RPMI8226 (cell line): ENCODE results near the gene OBSL1.
A peak's percentile ranks its signal among the peaks of the same experiment; 100 is the strongest.

Experiments used
- DNase-seq: peaks from one replicate; pipeline ENCODE4 v3.0.0-alpha.2; 2015

Gene OBSL1

DNA sequence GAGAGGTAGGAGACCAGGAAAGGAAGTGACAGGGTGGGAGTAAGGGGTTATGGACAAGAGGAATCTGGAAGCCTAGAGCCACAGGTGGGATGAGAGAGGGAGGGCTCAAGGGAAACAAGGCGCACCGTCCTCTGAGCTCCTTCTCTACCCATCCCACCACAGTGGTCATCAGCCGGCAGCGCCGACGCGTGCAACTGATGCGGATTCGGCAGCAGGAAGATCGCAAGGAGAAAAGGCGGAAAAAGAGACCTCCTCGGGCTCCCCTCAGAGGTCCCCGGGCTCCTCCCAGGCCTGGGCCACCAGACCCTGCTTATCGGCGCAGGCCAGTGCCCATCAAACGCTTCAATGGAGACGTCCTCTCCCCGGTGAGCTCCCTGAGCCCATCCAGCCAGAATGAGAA lies 22.3 kb downstream of the OBSL1 start:
- no peak for DNase-seq

DNA sequence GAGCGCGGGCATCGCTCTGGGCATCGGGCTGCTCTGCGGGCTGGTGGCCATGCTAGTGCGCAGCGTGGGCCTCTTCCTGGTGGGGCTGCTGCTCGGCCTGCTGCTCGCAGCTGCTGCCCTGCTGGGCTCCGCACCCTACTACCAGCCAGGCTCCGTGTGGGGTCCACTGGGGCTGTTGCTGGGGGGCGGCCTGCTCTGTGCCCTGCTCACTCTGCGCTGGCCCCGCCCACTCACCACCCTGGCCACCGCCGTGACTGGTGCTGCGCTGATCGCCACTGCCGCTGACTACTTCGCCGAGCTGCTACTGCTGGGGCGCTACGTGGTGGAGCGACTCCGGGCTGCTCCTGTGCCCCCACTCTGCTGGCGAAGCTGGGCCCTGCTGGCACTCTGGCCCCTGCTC lies 23.7 kb downstream of the OBSL1 start:
- no peak for DNase-seq

DNA sequence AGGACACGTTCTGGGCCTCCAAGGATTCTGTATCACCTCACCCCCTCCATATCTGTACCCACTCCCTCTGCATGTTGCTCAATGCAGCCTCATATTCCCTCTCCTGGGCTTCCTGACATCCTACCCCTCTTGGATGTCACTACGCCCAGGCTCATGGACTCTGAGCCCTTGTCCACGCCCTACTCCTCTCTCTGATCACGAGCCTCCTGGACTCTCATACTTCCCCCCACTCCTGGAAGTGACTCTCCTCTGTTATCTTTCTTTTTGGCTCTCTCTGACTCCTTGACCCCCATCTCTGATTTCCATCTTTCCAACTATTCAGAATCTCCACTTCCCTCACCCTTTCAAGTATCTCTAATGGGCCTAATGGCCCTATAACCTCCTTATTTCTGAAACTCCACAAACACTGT lies 25.4 kb downstream of the OBSL1 start:
- DNase-seq, result no peak

DNA sequence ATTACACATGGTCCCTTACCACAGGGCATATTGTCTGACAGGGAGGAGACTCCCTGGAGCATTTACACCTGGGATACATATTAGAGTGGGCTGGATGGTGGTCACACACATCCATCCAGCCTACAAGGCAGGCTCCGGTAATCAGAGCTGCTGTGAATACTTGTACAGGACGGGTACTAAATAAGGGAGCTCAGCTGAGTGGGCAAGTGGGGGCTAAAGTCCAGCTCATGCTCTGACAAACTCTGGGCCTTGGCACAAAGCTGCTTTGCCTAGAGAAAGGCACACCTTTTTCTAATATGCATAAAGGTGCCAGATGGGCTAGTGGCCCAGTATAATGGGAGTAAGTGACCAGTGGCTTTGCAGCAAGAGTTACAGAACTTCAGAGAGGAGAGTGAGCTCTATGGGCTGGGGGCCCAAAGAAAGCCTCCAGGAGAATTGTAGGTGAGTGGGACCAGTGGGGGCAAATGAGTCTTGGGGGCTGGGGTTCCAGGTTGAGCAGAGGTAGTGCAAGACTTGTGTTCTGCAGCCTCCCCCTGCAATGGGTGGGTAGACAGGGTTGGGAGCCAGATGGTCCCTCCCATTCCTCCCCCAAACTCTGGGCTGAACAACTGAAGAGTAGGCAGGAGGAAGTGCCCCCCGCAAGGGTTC lies 25.9 kb downstream of the OBSL1 start:
- no peak for DNase-seq

DNA sequence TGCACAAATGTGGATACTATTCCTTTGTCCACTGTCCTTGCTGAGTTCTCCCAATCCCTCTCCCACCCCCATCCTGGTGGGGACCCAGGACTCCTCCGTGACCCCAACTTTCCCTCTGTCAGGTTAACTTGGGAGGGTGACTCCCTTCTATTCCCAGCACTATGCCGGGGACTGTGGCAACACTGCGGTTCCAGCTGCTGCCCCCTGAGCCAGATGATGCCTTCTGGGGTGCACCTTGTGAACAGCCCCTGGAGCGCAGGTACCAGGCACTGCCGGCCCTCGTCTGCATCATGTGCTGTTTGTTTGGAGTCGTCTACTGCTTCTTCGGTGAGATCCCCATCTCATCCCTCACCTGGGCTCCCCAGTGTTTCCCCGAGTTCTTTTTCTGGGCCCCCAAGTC lies 26.8 kb downstream of the OBSL1 start:
- no peak for DNase-seq

DNA sequence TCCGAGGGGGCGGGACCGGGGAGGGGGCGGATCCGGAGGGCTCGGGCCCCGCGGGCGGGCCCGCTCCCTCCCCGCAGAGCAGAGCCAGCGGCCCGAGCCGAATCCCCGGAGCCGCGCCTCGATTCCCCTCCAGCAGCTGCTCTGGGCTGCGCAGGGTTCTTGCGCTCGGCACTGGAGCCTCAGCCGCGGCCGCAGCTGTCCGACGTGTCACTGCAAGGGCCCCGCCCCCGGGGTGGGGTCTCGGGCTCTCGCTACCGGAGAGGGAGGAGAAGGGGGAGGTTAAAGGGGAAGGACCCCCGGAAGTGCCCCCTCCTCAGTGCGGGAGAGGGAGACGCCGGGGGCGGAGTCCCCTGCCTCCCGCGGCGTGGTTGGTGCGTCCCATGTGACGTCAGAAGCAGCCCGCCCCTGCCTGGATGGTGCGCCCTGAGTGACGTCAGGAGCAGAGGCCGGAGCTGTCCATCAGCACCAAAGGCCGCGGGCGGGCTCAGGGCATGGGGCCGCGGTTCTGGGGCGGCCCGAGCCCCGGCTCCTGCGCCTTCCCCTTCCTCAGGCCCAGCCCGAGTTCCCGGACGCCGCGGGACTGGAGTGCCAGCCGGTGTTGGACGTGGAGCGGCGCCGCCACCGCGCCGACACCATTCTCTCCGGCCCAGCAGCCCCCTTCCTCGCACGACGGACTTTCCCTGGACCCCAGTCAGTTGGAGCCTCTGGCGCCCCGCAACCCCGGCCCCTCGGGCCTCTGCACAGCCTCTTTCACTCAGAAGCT lies 27.6 kb downstream of the OBSL1 start, which contains the start of the genes CHPF and TMEM198:
Gene CHPF (minus strand): TSS at position 214 of the 763 bp plus-strand sequence. CDS start 271 bp downstream, outside the sequence.
Gene TMEM198 (plus strand): TSS at position 433 of the 763 bp plus-strand sequence. CDS start 700 bp downstream, outside the sequence.
- peak; percentile 96 for DNase-seq

DNA sequence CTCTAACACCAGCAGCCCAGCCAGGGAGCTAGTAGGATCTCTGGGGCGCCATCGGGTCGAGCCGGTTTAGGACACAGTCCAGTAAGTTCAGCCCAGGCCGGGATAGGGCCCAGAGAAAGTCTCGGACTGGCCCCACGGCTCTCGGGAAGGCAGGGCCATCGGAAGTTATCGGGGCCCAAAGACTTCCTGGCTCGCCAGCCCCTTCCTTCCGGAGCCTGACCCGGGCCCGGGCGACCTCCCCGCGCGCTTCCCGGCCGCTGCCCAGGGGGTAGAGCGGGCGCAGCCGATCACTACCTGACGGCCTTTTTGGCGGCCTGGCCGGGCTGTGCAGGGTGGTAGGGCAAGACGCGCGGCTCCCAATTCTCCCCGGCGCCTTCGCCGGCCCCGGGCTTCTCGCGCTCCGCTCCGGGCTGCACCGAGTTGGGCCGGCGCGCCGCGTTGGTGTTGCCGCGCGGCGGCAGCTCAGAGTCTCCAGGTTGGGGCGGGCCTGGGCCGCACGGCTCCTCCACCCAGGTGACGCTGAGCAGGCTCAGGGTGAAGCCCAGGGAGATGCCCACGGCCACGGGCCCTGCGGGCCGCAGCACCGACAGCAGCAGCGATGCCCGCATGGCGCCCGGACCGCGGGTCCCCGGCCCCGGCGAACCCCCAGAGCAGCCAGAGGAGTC lies 28.3 kb downstream of the OBSL1 start:
- DNase-seq, result peak; percentile 55

DNA sequence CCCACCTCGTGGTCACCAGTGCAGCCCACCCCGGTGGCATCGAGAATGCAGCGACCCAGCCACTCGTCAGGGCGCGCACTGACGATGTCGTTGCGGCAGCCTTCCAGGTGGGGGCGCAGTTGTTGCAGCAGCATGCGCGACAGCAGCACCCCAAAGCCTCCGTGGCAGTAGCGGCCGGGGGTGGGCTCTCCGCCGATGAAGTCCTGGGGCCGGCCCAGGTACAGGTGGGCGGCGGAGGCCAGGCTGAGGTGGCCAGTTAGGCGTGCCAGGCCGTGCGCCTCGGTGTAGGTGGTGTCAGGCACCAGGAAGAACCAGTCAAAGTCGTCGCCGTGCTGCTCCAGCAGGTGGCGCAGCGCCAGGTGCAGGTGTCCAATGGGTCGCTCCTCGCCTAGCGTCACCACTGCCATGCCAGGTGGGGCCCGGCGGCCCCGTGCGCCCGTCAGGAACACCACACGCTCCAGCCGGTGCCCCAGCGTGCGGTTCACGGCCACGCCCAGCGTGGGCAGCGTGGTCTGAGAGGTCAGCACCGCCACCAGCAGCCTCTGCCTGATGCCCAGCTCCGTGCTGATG lies 29.6 kb downstream of the OBSL1 start:
- DNase-seq, result peak; percentile 89

DNA sequence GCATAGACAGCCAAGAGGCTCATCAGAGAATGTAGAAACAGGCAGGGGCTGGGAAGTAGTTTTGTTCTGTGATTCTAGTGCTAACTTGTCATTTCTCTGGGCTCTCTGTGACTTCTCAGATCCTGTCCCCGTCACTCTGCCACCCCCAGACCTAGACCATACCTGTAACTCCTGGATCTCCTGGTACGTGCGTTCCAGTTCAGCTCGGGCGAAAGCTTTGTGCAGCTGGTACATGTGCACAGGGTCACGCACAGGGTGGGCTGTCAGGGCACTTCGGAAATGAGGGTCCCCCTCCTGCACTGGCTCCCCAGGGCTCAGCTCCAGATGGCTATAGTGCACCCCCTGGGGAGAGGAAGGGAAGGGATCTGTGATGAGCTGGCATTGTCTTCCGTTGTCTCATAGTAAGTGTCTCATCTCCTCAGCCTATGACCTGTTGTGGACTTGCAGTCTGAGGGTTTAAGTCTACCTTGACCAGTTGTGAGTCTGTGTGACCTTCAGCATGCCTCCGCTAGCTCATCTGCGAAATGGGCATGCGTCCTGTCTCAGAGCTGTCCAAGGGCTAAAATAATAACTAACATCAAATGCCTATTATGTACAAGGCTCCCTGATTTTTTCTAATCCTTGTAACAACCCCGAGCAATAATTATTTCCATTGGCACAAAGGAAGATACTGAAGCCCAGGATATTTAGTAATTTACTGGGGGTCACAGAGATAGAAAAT lies 30.4 kb downstream of the OBSL1 start:
- no peak for DNase-seq

DNA sequence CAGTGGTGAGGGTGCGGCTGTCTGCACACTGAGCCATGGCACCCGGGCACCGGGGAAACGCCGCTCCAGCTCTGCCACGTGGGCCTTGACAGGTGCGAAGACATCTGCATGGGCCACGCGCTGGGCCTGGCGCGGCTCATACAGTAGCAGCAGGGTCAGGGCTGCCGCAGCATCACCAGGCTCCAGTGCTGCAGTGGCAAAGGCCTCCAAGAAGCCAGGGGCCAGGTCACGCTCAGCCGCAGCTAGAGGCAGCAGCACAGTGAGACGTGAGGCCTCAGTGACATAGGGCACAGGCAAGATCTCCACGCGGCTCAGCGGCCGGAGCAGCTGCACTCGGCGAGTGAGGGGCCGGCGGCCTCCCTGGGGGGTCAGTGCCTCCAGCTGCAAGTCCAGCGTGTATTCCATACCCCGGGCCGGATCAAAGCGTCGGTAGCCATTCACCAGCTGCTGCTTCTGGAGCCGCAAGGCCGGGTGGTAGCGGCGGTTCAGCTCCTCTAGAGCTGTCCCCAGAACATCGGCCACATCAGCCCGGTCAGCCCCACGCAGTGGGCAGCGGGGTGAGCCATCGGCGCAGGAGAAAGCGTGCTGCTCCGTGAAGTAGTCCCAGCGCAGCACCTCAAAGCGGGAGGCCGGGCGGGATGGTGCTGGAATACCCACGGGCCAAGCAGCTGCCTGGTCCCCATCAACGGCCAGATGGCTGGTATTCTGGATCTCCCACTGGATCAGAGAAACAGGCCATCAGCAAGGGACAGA lies 31.2 kb downstream of the OBSL1 start:
- DNase-seq, result no peak

DNA sequence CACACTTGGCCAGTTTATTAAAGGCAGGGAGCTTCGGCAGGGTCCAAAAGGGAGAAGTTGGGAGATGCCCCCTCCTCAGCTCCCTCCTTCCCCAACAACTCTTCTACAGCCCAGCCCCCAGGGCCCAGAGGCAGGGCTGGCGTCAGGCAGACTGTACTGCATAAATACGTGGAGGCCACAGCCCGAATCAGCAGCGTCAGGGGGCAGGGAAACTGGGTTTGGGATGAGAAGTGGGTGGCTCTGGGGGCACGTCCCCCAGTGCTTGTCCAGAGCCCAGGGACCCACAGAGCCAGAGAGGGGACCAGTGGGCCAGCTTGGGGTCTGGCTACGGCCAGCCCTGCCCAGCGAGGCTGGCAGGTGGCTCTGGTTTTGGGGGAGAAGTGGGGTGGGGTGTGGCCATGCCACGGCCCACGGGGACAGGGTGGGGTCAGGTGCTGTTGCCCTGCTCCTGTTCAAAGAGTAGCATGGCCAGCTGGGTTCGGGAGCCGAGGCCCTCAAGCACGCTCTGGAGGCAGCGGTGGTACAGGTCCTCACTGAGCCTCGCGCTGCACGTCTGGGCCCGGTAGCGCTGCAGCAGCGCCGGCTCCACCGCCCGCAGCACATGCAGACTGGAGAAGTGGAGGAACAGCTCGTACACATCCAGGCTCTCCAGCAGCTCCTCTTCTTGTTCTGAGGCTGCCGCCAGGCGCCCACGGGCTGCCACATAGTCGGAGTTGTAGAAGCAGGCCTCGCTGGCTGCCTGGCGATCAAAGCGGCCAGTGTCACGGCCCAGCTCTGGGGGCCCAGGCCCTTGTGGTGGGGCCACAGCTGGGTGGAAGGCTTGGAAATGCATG lies 32.2 kb downstream of the OBSL1 start:
- DNase-seq, result no peak

DNA sequence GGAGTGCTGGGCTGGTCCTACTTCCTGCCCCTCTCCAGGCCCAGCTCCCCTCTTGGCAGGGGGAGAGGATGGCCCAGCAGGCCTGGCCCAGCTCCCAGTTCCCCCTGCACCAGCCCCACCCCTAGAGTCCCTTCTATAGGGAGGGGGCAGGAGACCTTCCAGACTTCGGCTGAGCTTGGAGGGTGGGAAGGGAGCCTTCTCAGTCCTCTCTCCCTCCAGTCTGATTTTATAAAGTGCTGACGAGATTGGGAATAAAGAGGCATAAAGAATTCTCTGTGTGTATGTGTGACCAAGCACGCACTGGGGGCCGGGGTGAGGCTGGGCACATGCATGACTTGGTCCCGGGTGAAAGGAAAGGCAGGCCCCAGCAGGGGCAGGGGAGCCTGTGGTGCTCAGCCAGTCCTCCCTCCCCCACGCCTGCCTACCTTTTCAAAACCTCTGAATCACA lies 32.8 kb downstream of the OBSL1 start:
- DNase-seq, result no peak

DNA sequence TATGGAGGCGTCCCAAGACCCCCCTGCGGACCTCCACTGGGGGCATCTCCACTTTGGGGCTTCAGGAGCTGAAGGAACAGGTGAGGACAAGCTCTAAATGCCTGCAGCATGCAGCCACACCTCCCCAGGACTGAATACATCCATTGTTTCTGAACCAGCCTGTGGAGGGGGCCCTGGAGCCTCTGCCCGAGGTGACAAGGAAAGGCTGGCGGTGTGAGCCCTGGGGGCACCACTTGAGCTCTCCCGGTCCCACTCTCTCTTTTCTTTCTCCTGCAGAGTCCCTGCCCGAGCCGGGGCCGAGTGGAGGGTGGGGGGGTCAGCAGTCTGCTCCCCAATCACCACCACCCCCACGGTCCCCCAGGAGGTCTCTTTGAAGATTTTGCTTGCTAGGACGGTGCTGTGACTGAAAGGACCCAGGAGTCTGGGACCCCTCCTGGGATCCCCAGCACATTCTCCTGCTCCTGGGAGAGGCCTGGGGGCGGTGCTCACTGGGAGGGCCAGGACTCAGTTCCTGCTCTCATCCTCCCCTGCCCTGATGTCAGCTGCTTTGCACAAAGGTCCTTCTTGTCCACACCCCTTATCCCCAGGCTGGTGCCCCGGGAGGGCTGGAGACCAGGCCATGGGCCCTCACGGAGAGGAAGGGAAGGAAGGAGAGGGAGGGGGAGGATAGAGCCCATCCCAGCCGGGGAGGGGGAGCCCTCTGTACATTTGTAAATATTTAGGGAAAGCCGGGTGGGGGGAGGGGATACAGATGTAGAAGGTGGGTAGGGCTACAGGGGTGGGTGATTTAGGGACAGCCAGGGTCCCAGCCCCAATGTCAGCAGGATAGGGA lies 33.5 kb downstream of the OBSL1 start:
- no peak for DNase-seq

DNA sequence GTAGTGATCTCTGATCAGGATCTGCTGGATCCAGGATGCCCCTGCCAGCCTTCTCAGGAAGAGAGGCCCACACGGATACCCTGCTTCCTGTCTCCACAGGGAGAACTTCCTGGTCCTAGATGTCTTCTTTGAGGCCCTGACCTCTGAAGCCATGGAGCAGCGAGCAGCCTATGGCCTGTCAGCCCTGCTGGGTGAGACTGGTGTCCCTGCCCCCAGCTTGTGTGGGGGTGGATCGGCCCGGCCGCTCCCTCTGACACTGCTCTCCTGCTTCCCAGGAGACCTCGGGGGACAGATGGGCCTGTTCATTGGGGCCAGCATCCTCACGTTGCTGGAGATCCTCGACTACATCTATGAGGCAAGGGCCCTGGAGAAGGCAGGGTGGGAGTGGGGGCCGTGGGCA lies 34.4 kb downstream of the OBSL1 start:
- no peak for DNase-seq

DNA sequence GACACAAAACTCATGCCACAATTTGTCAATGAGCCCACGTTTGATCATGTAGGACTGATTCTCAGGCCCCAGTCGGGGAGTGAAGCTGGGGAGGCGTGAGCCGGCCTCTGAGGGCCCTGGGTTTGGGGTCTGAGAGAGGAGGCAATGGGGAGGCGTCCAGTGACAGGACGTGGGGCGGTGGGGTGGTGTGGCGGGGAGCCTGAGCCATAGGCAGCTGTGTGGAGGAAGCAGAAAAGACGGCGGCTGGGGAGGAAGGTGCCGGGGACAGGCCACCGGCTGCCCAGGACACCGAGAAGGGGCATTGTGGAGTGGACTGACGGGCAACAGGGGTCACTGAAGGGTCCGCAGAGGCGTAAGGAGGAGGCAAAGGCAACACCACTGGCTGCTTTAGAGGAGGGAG lies 34.9 kb downstream of the OBSL1 start:
- no peak for DNase-seq

DNA sequence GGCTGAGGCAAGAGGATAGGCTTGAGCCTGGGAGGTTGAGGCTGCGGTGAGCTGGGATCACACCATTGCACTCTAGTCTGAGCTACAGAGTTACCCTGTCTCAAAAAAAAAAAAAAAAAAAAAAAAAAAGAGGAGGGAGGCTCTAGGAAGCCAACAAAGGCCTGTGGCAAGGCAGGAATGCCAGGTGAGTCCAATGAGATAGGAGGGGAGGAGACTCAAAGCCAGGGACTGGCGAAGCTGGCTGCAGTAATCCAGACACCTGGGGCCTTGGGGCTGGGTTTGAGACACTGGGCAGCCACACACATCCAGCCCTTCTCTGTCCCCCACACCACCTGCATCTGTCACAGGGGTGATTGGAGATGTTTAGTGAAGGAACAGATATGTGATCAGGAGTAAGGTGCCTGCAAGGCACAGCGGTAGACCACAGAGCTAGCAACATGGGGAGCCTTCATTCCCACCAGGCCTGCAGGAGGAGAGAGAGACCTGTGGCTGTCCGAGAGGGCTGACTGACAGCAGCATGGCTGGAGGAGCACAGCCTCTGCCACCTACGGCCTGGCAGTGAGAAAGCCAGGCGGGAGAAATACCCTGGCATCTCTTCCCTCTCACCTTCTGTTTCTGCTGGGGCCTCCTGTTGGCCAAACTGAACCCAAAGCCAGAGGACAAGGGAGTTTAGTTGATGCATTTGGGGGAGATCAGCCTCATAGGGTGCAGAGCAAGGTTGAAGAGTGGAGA lies 37.2 kb downstream of the OBSL1 start:
- DNase-seq, result no peak

DNA sequence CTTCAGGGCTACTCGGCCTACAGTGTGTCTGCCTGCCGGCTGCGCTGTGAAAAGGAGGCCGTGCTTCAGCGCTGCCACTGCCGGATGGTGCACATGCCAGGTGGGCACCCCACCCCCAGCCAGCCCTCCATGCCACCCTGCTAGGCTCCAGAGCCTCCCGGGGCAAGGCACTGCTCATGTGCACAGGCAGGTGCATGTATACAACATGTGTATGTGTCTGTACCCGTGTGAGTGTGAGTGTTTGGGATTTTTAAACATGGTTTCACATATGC lies 39.0 kb downstream of the OBSL1 start:
- no peak for DNase-seq

DNA sequence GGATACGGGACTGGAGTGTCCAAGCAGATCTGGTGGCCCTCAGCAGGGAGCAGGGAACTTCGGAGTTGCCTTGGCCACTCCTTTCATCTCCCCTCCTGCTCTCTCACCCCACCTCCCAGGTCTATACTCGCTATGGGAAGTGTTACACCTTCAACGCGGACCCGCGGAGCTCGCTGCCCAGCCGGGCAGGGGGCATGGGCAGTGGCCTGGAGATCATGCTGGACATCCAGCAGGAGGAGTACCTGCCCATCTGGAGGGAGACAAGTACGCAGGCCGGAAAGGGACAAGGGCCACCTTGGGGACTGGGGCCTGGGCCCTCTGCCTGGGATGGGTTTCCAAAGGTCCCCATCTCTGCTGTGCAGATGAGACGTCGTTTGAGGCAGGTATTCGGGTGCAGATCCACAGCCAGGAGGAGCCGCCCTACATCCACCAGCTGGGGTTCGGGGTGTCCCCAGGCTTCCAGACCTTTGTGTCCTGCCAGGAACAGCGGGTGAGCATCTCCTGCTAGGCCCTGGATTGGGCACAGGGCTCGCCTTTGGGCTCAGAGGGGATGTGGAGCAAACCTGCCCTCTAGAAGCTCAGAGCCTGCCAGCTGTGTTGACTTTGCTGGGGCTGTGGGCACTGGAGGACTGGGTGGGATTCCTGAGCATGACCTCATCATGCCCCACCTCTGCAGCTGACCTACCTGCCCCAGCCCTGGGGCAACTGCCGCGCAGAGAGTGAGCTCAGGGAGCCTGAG lies 39.5 kb downstream of the OBSL1 start:
- DNase-seq, result no peak
